H9 (cell line): Measurements from ENCODE around the gene LY6G6F. TPM values are rescaled to one million over a fixed set of nuclear protein-coding genes. Genes with fewer than 3 reads are reported as not detected.

ENCODE experiments used
- DNase-seq: peaks from one replicate; pipeline ENCODE4 v3.0.0-alpha.2; 2017
- H2AFZ ChIP-seq: one replicate; pipeline ENCODE4 v1.6.1; 2013; ENCODE audit warnings: mild to moderate bottlenecking, low read length, control low read depth, moderate library complexity
- H2AK5ac ChIP-seq: 2 replicates; pipeline ENCODE4 v1.6.1; 2013; ENCODE audit warnings: low read length, control low read depth, mixed read lengths; ENCODE audit not compliant: insufficient read length
- H2BK120ac ChIP-seq: one replicate; pipeline ENCODE4 v1.6.1; 2013; ENCODE audit warnings: low read depth, mild to moderate bottlenecking, low read length, control low read depth, inconsistent platforms; ENCODE audit not compliant: poor library complexity, severe bottlenecking
- H2BK12ac ChIP-seq: 2 replicates; pipeline ENCODE4 v1.6.1; 2013; ENCODE audit warnings: low read length, control low read depth, mixed read lengths, low read depth; ENCODE audit not compliant: insufficient read length
- H2BK15ac ChIP-seq: 2 replicates; pipeline ENCODE4 v1.6.1; 2013; ENCODE audit warnings: low read depth, low read length, control low read depth
- H2BK20ac ChIP-seq: one replicate; pipeline ENCODE4 v1.6.1; 2013; ENCODE audit warnings: low read depth, mild to moderate bottlenecking, low read length, control low read depth, inconsistent platforms; ENCODE audit not compliant: poor library complexity, severe bottlenecking
- H2BK5ac ChIP-seq: 2 replicates; pipeline ENCODE4 v1.6.1; 2013; ENCODE audit warnings: low read length, control low read depth, mixed read lengths; ENCODE audit not compliant: insufficient read length
- H3K14ac ChIP-seq: 2 replicates; pipeline ENCODE4 v1.6.1; 2013; ENCODE audit warnings: low read length, control low read depth; ENCODE audit not compliant: insufficient read depth
- H3K18ac ChIP-seq: 2 replicates; pipeline ENCODE4 v1.6.1; 2013; ENCODE audit warnings: low read depth, mild to moderate bottlenecking, mixed read lengths, low read length, control low read depth; ENCODE audit not compliant: insufficient read length
- H3K23ac ChIP-seq: 2 replicates; pipeline ENCODE4 v1.6.1; 2013; ENCODE audit warnings: low read length, control low read depth, mixed read lengths, low read depth; ENCODE audit not compliant: insufficient read length
- H3K23me2 ChIP-seq: 2 replicates; pipeline ENCODE4 v1.6.1; 2013; ENCODE audit warnings: low read depth, mild to moderate bottlenecking, mixed read lengths, low read length, control low read depth; ENCODE audit not compliant: insufficient read length, poor library complexity, severe bottlenecking
- H3K27ac ChIP-seq: 2 replicates; pipeline ENCODE4 v1.5.1; 2013; ENCODE audit warnings: low read length, control low read depth, mixed read lengths, low read depth; ENCODE audit not compliant: insufficient read length
- H3K27me3 ChIP-seq: 2 replicates; pipeline ENCODE4 v1.6.1; 2013; ENCODE audit warnings: low read length, control low read depth, inconsistent platforms; ENCODE audit not compliant: insufficient read depth
- H3K4ac ChIP-seq: 2 replicates; pipeline ENCODE4 v1.6.1; 2013; ENCODE audit warnings: low read depth, mild to moderate bottlenecking, control low read depth, inconsistent platforms, low read length, moderate library complexity
- H3K4me1 ChIP-seq: 2 replicates; pipeline ENCODE4 v1.6.1; 2013; ENCODE audit warnings: low read length, control low read depth, inconsistent platforms; ENCODE audit not compliant: insufficient read depth
- H3K4me2 ChIP-seq: 2 replicates; pipeline ENCODE4 v1.6.1; 2013; ENCODE audit warnings: low read length, control low read depth, mixed read lengths; ENCODE audit not compliant: insufficient read length, insufficient read depth
- H3K56ac ChIP-seq: 2 replicates; pipeline ENCODE4 v1.6.1; 2013; ENCODE audit warnings: low read depth, mild to moderate bottlenecking, mixed read lengths, low read length, control low read depth; ENCODE audit not compliant: insufficient read length
- H3K79me1 ChIP-seq: 2 replicates; pipeline ENCODE4 v1.6.1; 2013; ENCODE audit warnings: low read depth, mild to moderate bottlenecking, moderate library complexity, low read length, control low read depth, inconsistent platforms; ENCODE audit not compliant: insufficient read depth, poor library complexity, severe bottlenecking
- H3K79me2 ChIP-seq: 2 replicates; pipeline ENCODE4 v1.6.1; 2013; ENCODE audit warnings: low read length, control low read depth, inconsistent platforms; ENCODE audit not compliant: insufficient read depth
- H3K9ac ChIP-seq: 2 replicates; pipeline ENCODE4 v1.6.1; 2013; ENCODE audit warnings: low read length, control low read depth, mixed read lengths; ENCODE audit not compliant: insufficient read length; ENCODE audit errors: extremely low read depth
- H3K9me3 ChIP-seq: one replicate; pipeline ENCODE4 v1.6.1; 2013; ENCODE audit warnings: low read depth, low read length, inconsistent platforms; ENCODE audit not compliant: control insufficient read depth
- H3T11ph ChIP-seq: one replicate; pipeline ENCODE4 v1.6.1; 2013; ENCODE audit warnings: mild to moderate bottlenecking, low read length, control low read depth, inconsistent platforms
- H4K20me1 ChIP-seq: one replicate; pipeline ENCODE4 v1.6.1; 2013; ENCODE audit not compliant: control insufficient read depth, insufficient read length, insufficient read depth
- H4K5ac ChIP-seq: 2 replicates; pipeline ENCODE4 v1.6.1; 2013; ENCODE audit warnings: low read depth, mild to moderate bottlenecking, mixed read lengths, low read length, control low read depth; ENCODE audit not compliant: insufficient read length
- H4K8ac ChIP-seq: replicated peaks from 2 replicates; pipeline ENCODE4 v1.6.1; 2013; ENCODE audit warnings: low read length, control low read depth, mixed read lengths, low read depth; ENCODE audit not compliant: insufficient read length
- H4K91ac ChIP-seq: 2 replicates; pipeline ENCODE4 v1.6.1; 2013; ENCODE audit warnings: low read depth, mild to moderate bottlenecking, moderate library complexity, mixed read lengths, low read length, control low read depth; ENCODE audit not compliant: insufficient read length
- H3K27ac Mint-ChIP-seq, 3 experiments: 2 replicates in 2 of 3; 3 replicates in 1 of 3; pipeline ENCODE4 v1.8.0; 2020 to 2021; ENCODE audit warnings: mixed read lengths in 3 of 3, mild to moderate bottlenecking in 1 of 3, moderate library complexity in 1 of 3
- H3K27me3 Mint-ChIP-seq: 2 replicates; pipeline ENCODE4 v1.8.0; 2021; ENCODE audit warnings: low read depth, mild to moderate bottlenecking, moderate library complexity, mixed read lengths
- H3K36me3 Mint-ChIP-seq, 3 experiments: 2 replicates in 2 of 3; 3 replicates in 1 of 3; pipeline ENCODE4 v1.8.0; 2020 to 2021; ENCODE audit warnings: low read depth in 3 of 3, mixed read lengths in 3 of 3; ENCODE audit not compliant: insufficient read depth in 1 of 3
- H3K4me1 Mint-ChIP-seq, 2 experiments: 2 replicates each; pipeline ENCODE4 v1.8.0; 2020; ENCODE audit warnings: mixed read lengths in 2 of 2
- H3K4me3 Mint-ChIP-seq, 2 experiments: 2 replicates in 1 of 2; 3 replicates in 1 of 2; pipeline ENCODE4 v1.8.0; 2020 to 2021; ENCODE audit warnings: mild to moderate bottlenecking in 2 of 2, mixed read lengths in 2 of 2, moderate library complexity in 1 of 2
- H3K9me3 Mint-ChIP-seq, 2 experiments: 2 replicates in 1 of 2; 3 replicates in 1 of 2; pipeline ENCODE4 v1.8.0; 2020; ENCODE audit warnings: mild to moderate bottlenecking in 2 of 2, mixed read lengths in 2 of 2, moderate library complexity in 1 of 2
- CTCF ChIP-seq: fragments of 200-600 bp; sonication (generic); conservative IDR thresholded peaks from 3 replicates; pipeline ENCODE4 v1.8.0; 2021; ENCODE audit warnings: antibody characterized with exemption, mild to moderate bottlenecking
- WGBS: extraction: QIAGEN DNeasy Blood & Tissue Kit; methylation state at CpG from one replicate; pipeline ENCODE4 v1.1.7; 2013; ENCODE audit warnings: missing lambda C conversion rate, low lambda C conversion rate, mixed read lengths; ENCODE audit not compliant: insufficient read length; ENCODE audit errors: extremely low coverage; 5-methylcytosine and 5-hydroxymethylcytosine counted together
- total RNA-seq: library from RNA; stranded (reverse); gene quantifications from 2 replicates; pipeline ENCODE4 v1.2.1, GENCODE V29; 2021

LY6G6F gene
- total RNA-seq, 1 experiment from 2014 or later, result not detected

GRCh38 chr6:31663126-31663960 is 43.3 kb upstream of the LY6G6F start:
- Mint-ChIP-seq H3K4me3 (peak overlapping the region; percentile 99), H3K27me3 (no peaks in the 10 kb centered on the region; the same call in 1 of the 2 replicates), H3K4me1 (peaks cover 35 to 51% of the 10 kb centered on the region in 2 experiments), H3K9me3 (no peaks in the 10 kb centered on the region), H3K36me3 (peaks cover 37 to 63% (median 49%) of the 10 kb centered on the region in 3 experiments), H3K27ac (peak overlapping the region in 1 of 3 experiments; percentile 99; a peak in 2 of 7 replicates)
- Histone ChIP-seq H3K14ac (no peak overlapping the region), H3K9ac (no peak overlapping the region), H3K56ac (no peak overlapping the region), H3K23ac (no peak overlapping the region), H3K79me1 (peaks cover 20% of the 10 kb centered on the region), H4K91ac (no peak overlapping the region), H3K27me3 (no peaks in the 10 kb centered on the region), H3K18ac (no peak overlapping the region), H3K4me1 (no peaks in the 10 kb centered on the region), H2BK120ac (no peak overlapping the region), H4K8ac (no peak overlapping the region), H3K23me2 (peaks cover 26% of the 10 kb centered on the region), H3K79me2 (peaks cover 10% of the 10 kb centered on the region; the same call in 1 of the 2 replicates), H3K4ac (no peak overlapping the region), H4K20me1 (no peaks in the 10 kb centered on the region), H3K4me2 (peak overlapping the region; percentile 96), H4K5ac (no peak overlapping the region), H2BK15ac (no peak overlapping the region), H3T11ph (no peak overlapping the region), H2AFZ (no peak overlapping the region), H2AK5ac (no peak overlapping the region), H3K9me3 (no peaks in the 10 kb centered on the region), H2BK5ac (no peak overlapping the region), H2BK12ac (no peak overlapping the region), H3K27ac (no peak overlapping the region), H2BK20ac (no peak overlapping the region)
- no peak for TF ChIP-seq CTCF
- DNase-seq, result no peak
- no CpG with 5 or more reads among the region's 9 CpGs for WGBS
